Ovary (tissue), 3 donors: Measurements from ENCODE around the gene ABL2.

Experiments
- CTCF ChIP-seq, 3 donors: fragments of 450-650 bp in 2 of 3; fragments of 200-600 bp in 1 of 3; IDR thresholded peaks; one replicate each; pipeline versions ENCODE4 v1.5.1 to v1.8.0; 2016 to 2022; ENCODE audit warnings: antibody characterized with exemption in 3 of 3, mild to moderate bottlenecking in 1 of 3
- EP300 ChIP-seq: sonication (generic); formaldehyde crosslinking; IDR thresholded peaks from one replicate; pipeline ENCODE4 v1.6.1; 2017; ENCODE audit warnings: antibody characterized with exemption
- donor health status: DM: no; HTN: no; CAD: no.

GRCh38 chr1:179090522-179090921 lies 139.0 kb downstream of the ABL2 start:
- TF ChIP-seq CTCF (IDR thresholded peaks at IDR 0.05) (no peak), EP300 (no peak)
